Heart right ventricle (tissue), 16 donors: ENCODE data around the gene DTNB. TPM values are rescaled to one million over a fixed set of nuclear protein-coding genes. Genes with fewer than 3 reads are reported as not detected.

Source experiments
- ATAC-seq, 8 donors: fragments of 200-7000 bp; cut with Tn5 transposase; one replicate each; pipeline ENCODE4 v1.9.1; 2020; ENCODE audit warnings: mild to moderate bottlenecking in 8 of 8, moderate library complexity in 8 of 8, moderate number of reproducible peaks in 1 of 8
- DNase-seq, 2 donors: peaks; one replicate each; pipeline ENCODE4 v3.0.0-alpha.2; 2020
- H3K27ac ChIP-seq, 10 donors: fragments of 200-600 bp; sonication (generic) in 2 of 10; one replicate each; pipeline versions ENCODE4 v1.5.0 to v1.8.0; 2020 to 2022; ENCODE audit warnings: mild to moderate bottlenecking in 3 of 10
- H3K27me3 ChIP-seq, 7 donors: fragments of 200-600 bp; one replicate each; pipeline ENCODE4 v1.8.0; 2021 to 2022; ENCODE audit warnings: mild to moderate bottlenecking in 2 of 7
- H3K36me3 ChIP-seq, 9 donors: fragments of 200-600 bp; sonication (generic) in 1 of 9; one replicate each; pipeline versions ENCODE4 v1.5.0 to v1.8.0; 2020 to 2022; ENCODE audit warnings: mild to moderate bottlenecking in 2 of 9
- H3K4me1 ChIP-seq, 9 donors: fragments of 200-600 bp; sonication (generic) in 1 of 9; one replicate each; pipeline versions ENCODE4 v1.5.0 to v1.8.0; 2020 to 2022; ENCODE audit warnings: mild to moderate bottlenecking in 4 of 9
- H3K4me3 ChIP-seq, 10 donors: fragments of 200-600 bp; sonication (generic) in 2 of 10; one replicate each; pipeline versions ENCODE4 v1.5.0 to v1.8.0; 2020 to 2022; ENCODE audit warnings: mild to moderate bottlenecking in 7 of 10, moderate library complexity in 2 of 10
- H3K9me3 ChIP-seq, 11 donors: fragments of 200-600 bp in 10 of 11; sonication (generic) in 2 of 11; one replicate each; pipeline versions ENCODE4 v1.5.0 to v1.8.0; 2013 to 2022; ENCODE audit warnings: mild to moderate bottlenecking in 2 of 11, control low read depth in 1 of 11, moderate library complexity in 1 of 11
- CTCF ChIP-seq, 9 donors: fragments of 200-600 bp; sonication (generic) in 2 of 9; IDR thresholded peaks; one replicate each; pipeline versions ENCODE4 v1.5.0 to v1.8.0; 2021 to 2022; ENCODE audit warnings: antibody characterized with exemption in 9 of 9, mild to moderate bottlenecking in 5 of 9, moderate library complexity in 1 of 9
- WGBS, 2 donors: extraction: QIAGEN DNeasy Blood & Tissue Kit; methylation state at CpG; one replicate each; pipeline ENCODE4 v1.1.7; 2013; ENCODE audit warnings: inconsistent platforms in 1 of 2; 5-methylcytosine and 5-hydroxymethylcytosine counted together
- intact Hi-C, 10 donors: fragments of 100-400 bp; cut with DNase I; formaldehyde crosslinking; loops; one replicate each; pipeline versions ENCODE4 v1.11.1 to v1.14.2; 2022
- polyA plus RNA-seq, 2 donors: library from polyadenylated mRNA; stranded (reverse); fragments of 200-250 nt; gene quantifications; one replicate each; pipeline ENCODE4 v1.2.3, GENCODE V29; 2013
- total RNA-seq, 10 donors: library from RNA; stranded (reverse); fragmentation: NEBNext Ultra II Directional in 3 of 10; extraction: Animal tissue kit (Norgen Biotek cat#: 25700) in 3 of 10; gene quantifications; one replicate each; pipeline versions ENCODE4 v1.2.1 to v1.2.4, GENCODE V29; 2021 to 2023
- donor health status: Arrhythmogenic right ventricular cardiomyopathy.
- donor health status: ischemic (EF 13 %, LVEDD 7.1; RV severe dilation, severe dysfunction).
- donor health status: healthy with polysubstance abuse.
- donor health status: DM: no; HTN: yes; CAD: no.
- donor health status: DM: no; HTN: no; CAD: no.
- donor health status: ischemic (EF 25% LVEDD 6.9; RV normal size, moderate dysfunction).
- donor health status: ischemic (EF 25% LVEDD 5.7; RV mildly dilated, moderate dysfunction).
- donor health status: healthy.
- donor health status: DM: yes; HTN: yes; CAD: no.
- donor health status: Ischemic cardiomyopathy.
- donor health status: ischemic (EF 35%, LVEDD 5.7; RV mildly dilated, moderate dysfunction).
- donor health status: nonischemic (EF 11% LVEDD 7.7; RV severe dilation, severe dysfunction).
- donor health status: DM: yes; HTN: yes; CAD: no.
- donor health status: PGD.
- donor health status: ischemic (EF 29% LVEDD 5.4; RV normal size, mild dysfunction).
- donor health status: nonischemic (EF 23%, LVEDD 6.1; RV moderate dilation, normal function).

The DTNB gene
- total and polyA plus RNA-seq, 12 donors = 2.8 to 11.3 (median 7.8) TPM

DNA sequence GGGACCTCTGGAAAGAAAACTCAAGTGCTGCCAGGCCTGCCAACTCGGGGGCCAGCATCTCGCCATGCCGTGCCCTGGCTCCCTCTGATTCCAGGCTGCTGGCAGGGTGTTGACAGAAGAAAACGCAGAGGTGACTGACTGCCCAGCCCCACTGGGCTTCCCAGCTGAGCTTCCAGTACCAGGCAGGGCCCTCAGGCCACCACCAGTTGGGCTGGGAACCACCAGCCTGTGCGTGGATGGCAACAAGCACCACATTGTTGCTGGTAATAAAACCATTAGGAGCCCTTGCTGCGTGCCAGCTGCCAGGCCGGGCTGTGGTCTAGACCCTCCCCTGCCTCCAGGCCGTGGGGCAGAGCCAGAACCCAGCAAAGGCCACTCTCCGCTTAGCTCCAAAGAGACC is 340.8 kb downstream of the DTNB start:
- peaks cover 0 to under 1% (median 0%) of the 10 kb centered on the region in 9 donors for H3K36me3 ChIP-seq
- H3K27ac ChIP-seq = peak overlapping the region in 9 of 10 donors; percentile 17 to 71 (median 44)
- 41 to 69% methylated on average over 9 of the region's 9 CpGs for WGBS, 2 donors
- peaks cover 6 to 97% (median 61%) of the 10 kb centered on the region in 9 donors for H3K4me1 ChIP-seq
- peaks cover 0 to 2% (median 0%) of the 10 kb centered on the region in 11 donors for H3K9me3 ChIP-seq
- peak; percentile 50 to 61 for DNase-seq
- H3K4me3 ChIP-seq = no peak overlapping the region
- no peak for TF ChIP-seq CTCF (IDR thresholded peaks at IDR 0.05)
- intact Hi-C loops = loop anchor here in 1 of 10 donors (10.0 kb wide), 1 partner anchor 48 kb away; no protein-coding TSS in a partner anchor
- peak; percentile 52 to 84 (median 71) for ATAC-seq
- no peaks in the 10 kb centered on the region for H3K27me3 ChIP-seq

GRCh38 chr2:25331686-25332365 is 341.6 kb downstream of the DTNB start:
- TF ChIP-seq CTCF (IDR thresholded peaks at IDR 0.05) = no peak
- H3K9me3 ChIP-seq = peaks cover 0 to 9% (median under 1%) of the 10 kb centered on the region in 11 donors
- H3K4me1 ChIP-seq = peaks cover 6 to 92% (median 54%) of the 10 kb centered on the region in 9 donors
- H3K4me3 ChIP-seq = no peak overlapping the region
- WGBS, 2 donors = 80 to 83% methylated on average over 23 of the region's 23 CpGs
- peaks cover 0 to 7% (median 0%) of the 10 kb centered on the region in 9 donors for H3K36me3 ChIP-seq
- intact Hi-C loops = loop anchor here in 1 of 10 donors (10.0 kb wide), 1 partner anchor 47 kb away; no protein-coding TSS in a partner anchor
- DNase-seq (no peak), ATAC-seq (no peak)
- H3K27me3 ChIP-seq = no peaks in the 10 kb centered on the region
- peak overlapping the region in 2 of 10 donors; percentile 41 to 43 for H3K27ac ChIP-seq

DNA sequence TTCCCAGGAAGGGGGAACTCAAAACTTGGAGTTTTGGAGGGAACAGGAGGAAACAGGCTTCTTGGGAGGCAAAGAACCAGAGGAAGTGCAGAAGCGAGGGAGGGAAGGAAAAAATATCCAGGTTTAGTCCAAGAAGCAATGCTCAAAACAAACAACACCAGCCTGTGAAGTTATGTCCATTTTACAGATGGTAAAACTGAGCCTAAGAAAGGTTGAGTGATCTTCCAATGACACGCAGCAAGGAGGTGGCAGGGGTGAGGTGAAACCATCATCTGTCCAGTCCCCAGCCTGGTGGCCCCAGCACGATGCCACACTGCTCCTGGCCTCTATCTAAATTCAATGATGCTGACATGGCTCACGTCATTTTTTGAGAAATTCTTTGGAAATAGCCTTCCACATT is 342.4 kb downstream of the DTNB start:
- WGBS, 2 donors = 90 to 91% methylated on average over 4 of the region's 4 CpGs

More for the DNA sequence above, 342.4 kb downstream of the DTNB start:
- H3K27ac ChIP-seq = no peak overlapping the region
- no peaks in the 10 kb centered on the region for H3K27me3 ChIP-seq
- no peak for ATAC-seq
- intact Hi-C loops = loop anchor here in 1 of 10 donors (10.0 kb wide), 1 partner anchor 46 kb away; no protein-coding TSS in a partner anchor
- no peak for DNase-seq
- H3K9me3 ChIP-seq = peaks cover 0 to 17% (median 7%) of the 10 kb centered on the region in 11 donors
- H3K4me3 ChIP-seq = no peak overlapping the region
- H3K36me3 ChIP-seq = peaks cover 0 to 13% (median 7%) of the 10 kb centered on the region in 9 donors
- TF ChIP-seq CTCF (IDR thresholded peaks at IDR 0.05) = no peak
- H3K4me1 ChIP-seq = peaks cover 3 to 83% (median 45%) of the 10 kb centered on the region in 9 donors
